GM12875 (cell line): ENCODE data around the gene SLC22A5.

Source experiments
- H3K4me3 ChIP-seq: one replicate; pipeline ENCODE4 v1.5.1; 2011; ENCODE audit warnings: low read depth, low read length, control low read depth
- CTCF ChIP-seq: IDR thresholded peaks from 2 replicates; pipeline ENCODE4 v1.5.1; 2011; ENCODE audit warnings: low read depth, mild to moderate bottlenecking, control low read depth, inconsistent platforms, low read length, moderate library complexity, borderline replicate concordance; ENCODE audit not compliant: insufficient read depth

The SLC22A5 gene

GRCh38 chr5:132381614-132382013 lies 12.1 kb downstream of the SLC22A5 start:
- no peak overlapping the region for H3K4me3 ChIP-seq
- TF ChIP-seq CTCF = no peak

GRCh38 chr5:132383261-132383660 lies 13.8 kb downstream of the SLC22A5 start:
- no peak for TF ChIP-seq CTCF
- H3K4me3 ChIP-seq = no peak overlapping the region

GRCh38 chr5:132383984-132384383 lies 14.5 kb downstream of the SLC22A5 start:
- no peak overlapping the region for H3K4me3 ChIP-seq
- no peak for TF ChIP-seq CTCF

- H3K4me3 ChIP-seq = no peak overlapping the region
- TF ChIP-seq CTCF = no peak
Observed at GRCh38 chr5:132384506-132385050, 15.1 kb downstream of the SLC22A5 start.

- H3K4me3 ChIP-seq = no peak overlapping the region
- peak; percentile 67 for TF ChIP-seq CTCF
Observed at GRCh38 chr5:132385326-132386105, 16.0 kb downstream of the SLC22A5 start.

- peak; percentile 90 for TF ChIP-seq CTCF
- H3K4me3 ChIP-seq = no peak overlapping the region
Observed at GRCh38 chr5:132386644-132387286, 17.3 kb downstream of the SLC22A5 start.
